DND-41 (cell line): Measurements from ENCODE around the gene RNF213.

Source experiments
- CTCF ChIP-seq: IDR thresholded peaks from 2 replicates; pipeline ENCODE4 v1.5.1; 2012; ENCODE audit warnings: borderline replicate concordance, low read length, moderate library complexity, mild to moderate bottlenecking; ENCODE audit not compliant: poor library complexity, severe bottlenecking; ENCODE audit errors: extremely low read depth
- EZH2 ChIP-seq: IDR thresholded peaks from 3 replicates; pipeline ENCODE4 v1.6.1; 2012; ENCODE audit warnings: borderline replicate concordance, low read depth, mild to moderate bottlenecking, moderate library complexity, low read length, inconsistent platforms; ENCODE audit not compliant: severe bottlenecking

GRCh38 chr17:80446645-80447405 lies 186.2 kb downstream of the RNF213 start:
- TF ChIP-seq CTCF (no peak), EZH2 (no peak)
